GM12878 (cell line): ENCODE results near the gene VPS33B. TPM values are rescaled to one million over a fixed set of nuclear protein-coding genes. Genes with fewer than 3 reads are reported as not detected.

Experiments used
- ATAC-seq: fragments of 200-7000 bp; cut with Tn5 transposase; 3 replicates; pipeline ENCODE4 v1.9.1; 2020; ENCODE audit warnings: mild to moderate bottlenecking, moderate library complexity
- BruUV-seq: library from RNA; stranded (reverse); fragments of 400-500 nt; replicated peaks from 2 replicates; lab custom pipeline; 2021; lab: Mats Ljungman, UMichigan
- CTCF ChIA-PET: fragments of 300-600 bp; sonication (Branson Sonifier 250); formaldehyde crosslinking; extraction: SDS; loops from one replicate; lab custom pipeline; 2021; ENCODE audit warnings: inconsistent platforms; lab: Yijun Ruan, JAX
- POLR2A ChIA-PET: fragments of 350-600 bp; formaldehyde crosslinking; extraction: SDS; loops from one replicate; lab custom pipeline; 2021; ENCODE audit warnings: inconsistent platforms; lab: Charles Lee
- RAD21 ChIA-PET: fragments of 300-600 bp; sonication (Branson Sonifier 250); formaldehyde crosslinking; loops from one replicate; lab custom pipeline; 2023; ENCODE audit warnings: antibody characterized with exemption; ENCODE audit not compliant: unreplicated experiment; lab: Charles Lee
- SMC1A ChIA-PET: fragments of 300-600 bp; sonication (Branson Sonifier 250); formaldehyde crosslinking; loops from one replicate; lab custom pipeline; 2023; ENCODE audit not compliant: unreplicated experiment, uncharacterized antibody; lab: Charles Lee
- DNase-seq: peaks from one replicate; pipeline ENCODE4 v3.0.0-alpha.2; 2011; ENCODE audit warnings: low read depth, low spot score
- FAIRE-seq: peaks from 3 replicates; lab custom pipeline; 2011; peaks lifted over from hg19 to GRCh38; lab: Jason Lieb, UNC
- H2AFZ ChIP-seq: 2 replicates; pipeline ENCODE4 v1.6.0; 2011; ENCODE audit warnings: low read depth, low read length, control low read depth; ENCODE audit not compliant: control insufficient read depth
- H3K27ac ChIP-seq: 2 replicates; pipeline ENCODE4 v1.5.1; 2011; ENCODE audit warnings: control low read depth; ENCODE audit not compliant: control insufficient read depth, insufficient read depth
- H3K27me3 ChIP-seq, 2 experiments: replicated peaks in 1 of 2; 2 replicates each; pipeline versions ENCODE4 v1.6.0 to v1.6.1; 2011; ENCODE audit warnings: low read length in 1 of 2; ENCODE audit not compliant: control insufficient read depth in 2 of 2, insufficient read depth in 2 of 2
- H3K36me3 ChIP-seq, 2 experiments: 2 replicates each; pipeline ENCODE4 v1.5.1; 2011; ENCODE audit warnings: low read length in 1 of 2; ENCODE audit not compliant: control insufficient read depth in 2 of 2, insufficient read depth in 2 of 2
- H3K4me1 ChIP-seq: 2 replicates; pipeline ENCODE4 v1.6.1; 2011; ENCODE audit warnings: mild to moderate bottlenecking, low read length, moderate library complexity, mixed read lengths; ENCODE audit not compliant: control insufficient read depth, insufficient read depth
- H3K4me2 ChIP-seq: 2 replicates; pipeline ENCODE4 v1.6.0; 2011; ENCODE audit warnings: control low read depth; ENCODE audit not compliant: control insufficient read depth, insufficient read depth
- H3K4me3 ChIP-seq: fragments of 200-600 bp; sonication (generic); 2 replicates; pipeline ENCODE4 v1.5.1; 2016
- H3K79me2 ChIP-seq: 2 replicates; pipeline ENCODE4 v1.6.0; 2011; ENCODE audit warnings: low read length; ENCODE audit not compliant: control insufficient read depth, insufficient read depth
- H3K9ac ChIP-seq: 2 replicates; pipeline ENCODE4 v1.8.0; 2011; ENCODE audit warnings: low read length, control low read depth, mixed read lengths; ENCODE audit not compliant: control insufficient read depth, insufficient read depth
- H3K9me3 ChIP-seq: replicated peaks from 3 replicates; pipeline ENCODE4 v1.5.1; 2011; ENCODE audit warnings: mild to moderate bottlenecking, low read length; ENCODE audit not compliant: control insufficient read depth, insufficient read depth
- H4K20me1 ChIP-seq: 2 replicates; pipeline ENCODE4 v1.6.0; 2011; ENCODE audit not compliant: control insufficient read depth, insufficient read depth
- CHD2 ChIP-seq: IDR thresholded peaks from 2 replicates; pipeline ENCODE4 v1.6.1; 2011; ENCODE audit warnings: low read depth, low read length, improper control_type of control experiment, borderline replicate concordance
- CUX1 ChIP-seq: IDR thresholded peaks from 2 replicates; pipeline ENCODE4 v1.6.1; 2012; ENCODE audit warnings: improper control_type of control experiment, low read depth, low read length; ENCODE audit not compliant: insufficient replicate concordance
- GATAD2B ChIP-seq: fragments of 450-650 bp; conservative IDR thresholded peaks from 2 replicates; pipeline ENCODE4 v1.6.1; 2017; ENCODE audit warnings: low read depth, mild to moderate bottlenecking, moderate library complexity
- MEF2B ChIP-seq: fragments of 450-650 bp; IDR thresholded peaks from 2 replicates; pipeline ENCODE4 v1.6.1; 2018; ENCODE audit warnings: mild to moderate bottlenecking, moderate library complexity; ENCODE audit not compliant: partially characterized antibody, poor library complexity, severe bottlenecking
- NFYB ChIP-seq: IDR thresholded peaks from 2 replicates; pipeline ENCODE4 v1.6.1; 2011; ENCODE audit warnings: low read depth, mild to moderate bottlenecking, low read length, improper control_type of control experiment, moderate library complexity; ENCODE audit not compliant: insufficient read depth
- PAX8 ChIP-seq: fragments of 450-650 bp; IDR thresholded peaks from 2 replicates; pipeline ENCODE4 v1.6.1; 2017; ENCODE audit warnings: mild to moderate bottlenecking, moderate library complexity
- PRDM15 ChIP-seq: fragments of 450-650 bp; formaldehyde crosslinking; IDR thresholded peaks from 2 replicates; pipeline ENCODE4 v1.4.0; 2020; ENCODE audit warnings: mild to moderate bottlenecking, moderate library complexity
- TCF7 ChIP-seq: IDR thresholded peaks from 2 replicates; pipeline ENCODE4 v1.6.1; 2014; ENCODE audit warnings: antibody characterized with exemption, borderline replicate concordance
- YY1 ChIP-seq: IDR thresholded peaks from 2 replicates; pipeline ENCODE4 v1.6.1; 2011; ENCODE audit warnings: low read depth, mild to moderate bottlenecking, low read length
- ZBED1 ChIP-seq: IDR thresholded peaks from 2 replicates; pipeline ENCODE4 v1.6.1; 2016; ENCODE audit warnings: borderline replicate concordance
- ZNF24 ChIP-seq: fragments of 450-650 bp; IDR thresholded peaks from 2 replicates; pipeline ENCODE4 v1.6.1; 2017; ENCODE audit warnings: antibody characterized with exemption, mild to moderate bottlenecking
- ZNF384 ChIP-seq: IDR thresholded peaks from 2 replicates; pipeline ENCODE4 v1.6.1; 2012; ENCODE audit warnings: low read depth, mild to moderate bottlenecking, low read length, improper control_type of control experiment, borderline replicate concordance
- whole genome bisulfite sequencing: methylation state at CpG from one replicate; pipeline ENCODE4 v1.1.6; 2016; ENCODE audit warnings: low lambda C conversion rate; ENCODE audit not compliant: insufficient replicate concordance, insufficient coverage; ENCODE audit errors: missing lambda C conversion rate; 5-methylcytosine and 5-hydroxymethylcytosine counted together
- in situ Hi-C: fragments of 300-500 bp; cut with MboI; formaldehyde crosslinking; loops from 9 replicates; pipeline ENCODE4 v1.14.3; 2018; ENCODE audit warnings: mixed read lengths
- intact Hi-C: fragments of 100-400 bp; cut with micrococcal nuclease; formaldehyde crosslinking; loops from one replicate; pipeline ENCODE4 v1.14.2; 2022; ENCODE audit not compliant: unreplicated experiment
- polyA plus RNA-seq, 11 experiments: library from polyadenylated mRNA; depleted of rRNA in 4 of 11; unstranded in 6 of 11; stranded (reverse) in 5 of 11; fragments of >200 nt; fragmentation: Nextera tagmentation in 4 of 11; fragmentation: Illumina TruSeq in 1 of 11; extraction: Ambion mirVana in 4 of 11; extraction: Trizol in 1 of 11; gene quantifications; 1 replicate in 1 of 11; 2 replicates in 10 of 11; pipeline versions ENCODE4 v1.2.1 to v1.2.3, GENCODE V29; 2011 to 2016; ENCODE audit warnings: inconsistent platforms in 2 of 11, missing spikeins in 2 of 11, low read depth in 1 of 11
- total RNA-seq, 4 experiments: library from RNA; depleted of rRNA in 3 of 4; stranded (reverse); fragments of >200 nt in 3 of 4; fragmentation: Illumina TruSeq in 1 of 4; extraction: Trizol in 1 of 4; gene quantifications; 2 replicates each; pipeline versions ENCODE4 v1.2.1 to v1.2.3, GENCODE V29; 2013 to 2021

The VPS33B gene
- total and polyA plus RNA-seq, 10 of the 15 experiments (the other 5 are each of a cell fraction or from before 2014, with no cell fraction given), result 11.4 to 21.5 (median 15.2) TPM

GRCh38 chr15:91001209-91001608, 21.2 kb downstream of the VPS33B start:
- peaks cover 12 to 14% of the 10 kb centered on the region in 2 experiments; a peak in 3 of 4 replicates for H3K36me3 ChIP-seq
- no TSS peak for BruUV-seq

More at GRCh38 chr15:91001209-91001608, 21.2 kb downstream of the VPS33B start:
- intact Hi-C loops, result no loop called here
- no peak overlapping the region for H3K4me2 ChIP-seq
- no peaks in the 10 kb centered on the region for H4K20me1 ChIP-seq
- H3K4me1 ChIP-seq, result no peaks in the 10 kb centered on the region
- ChIA-PET POLR2A (no interaction called here), RAD21 (no interaction called here), CTCF (interaction anchor here (1.1 kb wide), 1 partner anchor 45 kb away, joined by 3 read pairs; no protein-coding TSS in a partner anchor), SMC1A (no interaction called here)
- TF ChIP-seq CUX1, result no peak
- no peak for TF ChIP-seq NFYB
- no peak for TF ChIP-seq TCF7
- no peak for TF ChIP-seq CHD2
- no peak for TF ChIP-seq GATAD2B
- no peak for TF ChIP-seq YY1
- TF ChIP-seq ZNF384, result no peak
- TF ChIP-seq PRDM15 (CRISPR knock-in tag), result no peak
- TF ChIP-seq ZNF24, result no peak
- no peak for TF ChIP-seq MEF2B
- no peak for TF ChIP-seq ZBED1
- no peak for TF ChIP-seq PAX8
- H3K27ac ChIP-seq, result no peak overlapping the region
- no peak overlapping the region for H2AFZ ChIP-seq
- ATAC-seq (no peak), FAIRE-seq (no peak), DNase-seq (no peak)
- no peaks in the 10 kb centered on the region for H3K79me2 ChIP-seq
- no peak overlapping the region for H3K9ac ChIP-seq
- no peaks in the 10 kb centered on the region for H3K27me3 ChIP-seq
- WGBS, result 79% methylated on average over 3 of the region's 3 CpGs
- no peak overlapping the region for H3K4me3 ChIP-seq
- no peaks in the 10 kb centered on the region for H3K9me3 ChIP-seq
- in situ Hi-C loops, result no loop called here
